Measurements from ENCODE around the gene METTL16.

Gene METTL16

GRCh38 chr17:2393954-2394749 is 117.5 kb downstream of the METTL16 start:
- DNase-seq: no peak

- peak; percentile 40 for DNase-seq
These were observed 118.3 kb downstream of the METTL16 start for GRCh38 chr17:2393174-2393953.

GRCh38 chr17:2392252-2393173 is 119.2 kb downstream of the METTL16 start:
- peak; percentile 81 for DNase-seq

GRCh38 chr17:2391597-2392251 is 120.0 kb downstream of the METTL16 start:
- DNase-seq: no peak

- DNase-seq: no peak
These were observed 121.4 kb downstream of the METTL16 start for GRCh38 chr17:2390199-2390836.

- DNase-seq: no peak
These were observed 123.0 kb downstream of the METTL16 start for GRCh38 chr17:2388683-2389055.

- DNase-seq: no peak
These were observed 123.5 kb downstream of the METTL16 start for GRCh38 chr17:2388020-2388682.

- no peak for DNase-seq
These were observed 124.3 kb downstream of the METTL16 start for GRCh38 chr17:2387086-2388019.

GRCh38 chr17:2386400-2387085 is 125.1 kb downstream of the METTL16 start:
- DNase-seq: no peak

- DNase-seq: no peak
These were observed 126.2 kb downstream of the METTL16 start for GRCh38 chr17:2385240-2386210.

GRCh38 chr17:2384439-2385127 is 127.1 kb downstream of the METTL16 start:
- no peak for DNase-seq

- DNase-seq: no peak
These were observed 128.0 kb downstream of the METTL16 start for GRCh38 chr17:2383628-2384167.

GRCh38 chr17:2380950-2381649 is 130.6 kb downstream of the METTL16 start:
- DNase-seq: no peak

GRCh38 chr17:2380226-2380922 is 131.3 kb downstream of the METTL16 start:
- no peak for DNase-seq

- no peak for DNase-seq
These were observed 132.0 kb downstream of the METTL16 start for GRCh38 chr17:2379489-2380225.
